NK-92 (cell line): ENCODE measurements around the gene ECI1.

Experiments
- DNase-seq: peaks from one replicate; lab custom pipeline; 2025; ENCODE audit not compliant: unreplicated experiment; lab: John Stamatoyannopoulos, UW

The ECI1 gene

DNA sequence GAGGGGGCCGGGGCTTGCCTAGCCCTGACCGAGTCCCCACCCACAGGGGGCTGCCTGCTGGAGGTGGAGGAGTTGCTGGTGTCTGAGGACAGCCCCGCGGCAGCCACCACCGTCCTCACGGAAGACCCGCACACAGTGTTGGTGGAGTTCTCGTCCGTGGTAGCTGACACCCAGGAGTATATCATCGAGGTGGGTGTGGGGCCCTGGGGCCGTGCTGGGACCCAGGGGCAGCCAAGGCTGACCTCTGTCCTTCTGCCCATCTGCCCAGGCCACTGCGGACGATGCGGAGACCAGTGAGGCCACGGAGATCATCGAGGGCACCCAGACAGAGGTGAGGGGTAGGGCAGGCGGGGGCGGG is 16.6 kb downstream of the ECI1 start:
- DNase-seq = no peak

GRCh38 chr16:2233872-2234812 is 17.2 kb downstream of the ECI1 start:
- DNase-seq = no peak

GRCh38 chr16:2233046-2233775 is 18.2 kb downstream of the ECI1 start:
- DNase-seq = no peak

GRCh38 chr16:2232094-2232990 is 19.0 kb downstream of the ECI1 start:
- DNase-seq = no peak

DNA sequence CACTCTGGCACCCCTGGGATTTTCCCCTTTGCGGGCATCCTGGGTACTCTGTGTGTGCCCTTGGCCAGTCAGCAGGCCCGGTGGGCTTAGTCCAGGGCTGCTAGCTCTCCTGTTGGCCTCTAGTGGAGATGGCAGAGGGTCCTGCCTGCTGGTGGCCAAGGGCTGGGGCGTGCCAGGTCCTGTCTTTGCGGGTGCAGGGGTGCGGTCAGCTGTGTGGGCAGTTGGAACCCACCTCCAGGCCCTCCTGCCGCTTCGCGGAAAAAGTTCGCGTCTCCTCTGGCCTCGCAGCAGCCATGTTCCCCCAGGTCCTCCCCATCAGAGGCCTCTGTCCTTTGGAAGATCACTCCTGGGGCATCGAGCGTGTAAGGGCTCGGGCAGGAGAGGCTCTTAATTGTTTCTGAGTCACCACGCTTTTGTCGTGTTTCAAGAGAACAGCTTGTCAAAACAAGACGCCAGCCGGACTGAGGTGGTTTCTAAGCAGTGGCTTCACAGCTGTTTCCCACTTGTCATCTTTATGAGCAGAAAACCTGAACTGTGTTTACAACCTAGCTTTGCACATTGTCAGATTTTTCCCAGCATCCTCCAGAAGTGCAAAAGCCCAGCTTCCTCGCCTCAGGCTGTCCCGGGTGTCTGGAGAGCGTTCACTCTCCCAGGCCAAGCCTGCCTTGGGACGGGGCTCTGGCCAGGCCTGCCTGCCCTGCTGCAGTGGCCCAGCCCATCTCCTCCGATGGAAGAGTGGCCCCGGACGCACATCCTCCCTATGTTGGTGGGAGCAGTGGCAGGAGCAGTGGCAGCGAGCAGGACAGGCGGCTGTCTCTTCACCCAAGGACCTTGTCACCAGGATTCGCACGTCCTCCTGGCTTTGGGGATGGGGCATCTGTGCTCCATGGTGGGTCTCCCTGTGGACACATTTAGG is 20.1 kb downstream of the ECI1 start:
- no peak for DNase-seq

- no peak for DNase-seq
These were observed 21.0 kb downstream of the ECI1 start for GRCh38 chr16:2230376-2230775.

DNA sequence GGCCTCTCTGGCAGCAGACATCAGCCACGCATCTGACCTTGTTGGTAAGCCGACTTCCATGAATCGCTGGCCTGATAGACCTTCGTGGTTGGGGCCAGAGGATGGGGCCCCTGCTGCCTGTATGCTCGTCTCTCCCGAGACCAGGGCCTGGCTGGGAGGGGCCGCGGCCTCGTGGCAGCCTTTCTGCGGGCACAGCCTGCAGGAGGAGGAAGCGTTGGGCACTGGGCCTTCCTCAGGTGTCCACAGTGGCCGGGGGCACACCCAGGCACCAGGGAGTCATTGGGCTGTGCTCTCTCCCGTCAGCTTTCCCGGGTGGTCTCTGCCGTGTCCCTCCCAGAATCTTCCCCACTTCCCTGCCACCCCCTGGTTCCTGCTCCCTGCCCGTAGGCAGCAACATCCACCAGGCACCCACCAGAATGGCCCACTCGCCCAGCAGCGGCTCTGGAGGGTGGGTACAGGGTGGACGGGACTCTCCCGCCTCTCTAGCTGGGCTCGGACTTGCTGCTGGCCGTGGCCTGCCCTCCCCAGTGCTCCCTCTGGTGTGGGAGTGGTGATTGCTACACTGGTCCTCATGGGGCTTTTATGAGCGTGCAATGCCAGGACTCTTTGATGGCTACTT is 21.6 kb downstream of the ECI1 start:
- DNase-seq = no peak

- DNase-seq = no peak
These were observed 22.3 kb downstream of the ECI1 start for GRCh38 chr16:2229091-2229490.

DNA sequence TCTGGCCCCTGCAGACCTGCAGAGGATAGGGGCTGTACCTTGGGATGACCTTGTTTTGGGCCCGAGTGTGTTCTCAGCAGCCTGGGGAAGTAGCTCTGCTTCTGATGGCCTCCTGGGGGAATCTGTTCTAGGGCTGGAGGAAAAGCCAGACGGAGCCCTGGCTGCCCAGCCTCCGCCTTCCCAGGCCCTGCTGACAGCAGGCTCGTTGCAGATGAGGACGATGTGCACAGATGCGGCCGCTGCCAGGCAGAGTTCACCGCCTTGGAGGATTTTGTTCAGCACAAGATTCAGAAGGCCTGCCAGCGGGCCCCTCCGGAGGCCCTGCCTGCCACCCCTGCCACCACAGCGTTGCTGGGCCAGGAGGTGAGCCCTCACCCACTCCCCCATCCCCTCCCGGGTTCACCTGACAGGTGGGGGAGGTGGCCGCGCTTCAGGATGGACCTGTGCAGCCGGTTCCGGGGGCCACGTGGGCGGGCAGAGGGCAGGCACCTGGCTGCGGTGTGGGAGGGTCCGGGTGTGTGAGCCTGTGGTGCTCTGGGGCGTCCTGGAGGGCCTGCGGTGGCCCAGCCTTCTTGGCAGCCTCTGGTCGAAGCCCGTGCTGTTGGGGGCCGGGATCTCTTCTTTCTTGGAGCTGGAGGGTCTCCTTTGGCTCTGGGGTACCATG is 23.1 kb downstream of the ECI1 start:
- DNase-seq = no peak

GRCh38 chr16:2226918-2227317 is 24.5 kb downstream of the ECI1 start:
- DNase-seq = no peak

GRCh38 chr16:2226245-2226793 is 25.1 kb downstream of the ECI1 start:
- no peak for DNase-seq

DNA sequence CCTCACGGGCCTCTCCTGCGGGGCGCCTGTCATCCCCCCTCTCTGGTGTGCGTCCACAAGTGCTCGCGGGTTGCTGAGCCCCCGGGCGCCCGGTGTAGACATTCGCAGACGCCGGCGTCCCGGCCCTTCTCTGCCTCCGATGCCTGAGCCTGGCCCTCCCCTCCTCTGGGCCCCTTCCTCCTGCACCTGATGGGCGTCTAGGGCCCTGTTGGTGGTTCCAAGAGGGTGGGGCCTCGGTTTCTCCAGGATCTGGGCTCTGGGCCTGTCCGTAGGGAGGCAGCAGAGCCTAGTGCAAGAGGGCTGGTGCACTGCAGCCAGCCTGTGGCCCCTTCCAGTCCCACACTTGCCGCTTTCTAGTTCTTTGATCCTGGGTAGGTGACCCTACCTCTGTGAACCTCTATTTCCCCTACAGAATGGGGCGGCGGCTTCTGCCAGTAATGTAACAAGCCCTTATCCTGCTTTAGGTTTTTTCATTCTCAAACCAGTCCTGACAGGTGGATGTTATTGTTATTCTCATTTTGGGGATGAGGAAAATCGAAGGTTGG is 27.4 kb downstream of the ECI1 start:
- DNase-seq = no peak

GRCh38 chr16:2223221-2223941 is 28.0 kb downstream of the ECI1 start, which contains the start of gene E4F1:
Gene E4F1 (plus strand): TSS chr16:2223591. CDS start chr16:2223614, 23 bp downstream.
- DNase-seq = peak; percentile 89

DNA sequence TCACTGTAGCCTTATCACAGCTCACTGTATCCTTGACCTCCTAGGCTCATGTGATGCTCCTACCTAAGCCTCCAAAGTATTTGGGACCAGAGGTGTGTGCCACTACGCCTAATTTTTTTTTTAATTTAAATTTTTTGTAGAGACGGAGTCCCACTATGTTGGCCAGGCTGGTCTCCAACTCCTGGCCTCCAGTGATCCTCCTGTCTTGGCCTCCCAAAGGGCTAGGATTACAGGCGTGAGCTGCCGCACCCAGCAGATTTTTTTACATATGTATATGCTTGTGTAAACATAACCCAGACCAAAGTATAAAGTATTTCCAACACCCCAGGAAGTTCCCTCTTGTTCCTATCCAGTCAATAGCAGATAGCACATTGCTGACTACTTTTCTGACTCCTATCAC is 35.1 kb downstream of the ECI1 start:
- no peak for DNase-seq

- no peak for DNase-seq
These were observed 36.7 kb downstream of the ECI1 start, which contains the start of gene PGP for GRCh38 chr16:2214719-2214968. Gene PGP (minus strand): TSS chr16:2214840. CDS start chr16:2214777, 63 bp downstream.

GRCh38 chr16:2213817-2214718 is 37.3 kb downstream of the ECI1 start:
- no peak for DNase-seq
